PC-9 (cell line): ENCODE results near the gene ILDR1.

Source experiments
- EZH2 ChIP-seq: fragments of 200-600 bp; sonication (generic); IDR thresholded peaks from 2 replicates; pipeline ENCODE4 v1.8.0; 2017; ENCODE audit warnings: antibody characterized with exemption, low read depth
- TF ChIP-seq, protein P1 (sequence below): fragments of 200-600 bp; sonication (generic); conservative IDR thresholded peaks from 2 replicates; pipeline ENCODE4 v1.6.1; 2017; ENCODE audit warnings: mixed run types, antibody characterized with exemption, mild to moderate bottlenecking, moderate library complexity

DNA sequence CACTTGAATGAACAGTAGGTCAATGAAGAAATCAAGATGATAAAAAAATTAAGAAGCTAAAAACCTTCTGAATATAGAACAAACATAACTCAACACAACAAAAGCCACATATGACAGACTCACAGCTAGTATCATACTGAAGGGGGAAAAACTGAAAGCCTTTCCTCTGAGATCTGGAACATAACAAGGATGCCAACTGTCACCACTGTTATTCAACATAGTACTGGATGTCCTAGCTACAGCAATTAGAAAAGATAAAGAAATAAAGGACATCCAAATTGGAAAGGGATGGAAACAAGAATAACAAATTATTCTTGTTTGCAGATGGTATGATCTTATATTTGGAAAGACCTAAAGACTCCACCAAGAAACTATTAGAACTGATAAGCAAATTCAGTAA is 60.8 kb downstream of the ILDR1 start:
- TF ChIP-seq, protein P1, sequence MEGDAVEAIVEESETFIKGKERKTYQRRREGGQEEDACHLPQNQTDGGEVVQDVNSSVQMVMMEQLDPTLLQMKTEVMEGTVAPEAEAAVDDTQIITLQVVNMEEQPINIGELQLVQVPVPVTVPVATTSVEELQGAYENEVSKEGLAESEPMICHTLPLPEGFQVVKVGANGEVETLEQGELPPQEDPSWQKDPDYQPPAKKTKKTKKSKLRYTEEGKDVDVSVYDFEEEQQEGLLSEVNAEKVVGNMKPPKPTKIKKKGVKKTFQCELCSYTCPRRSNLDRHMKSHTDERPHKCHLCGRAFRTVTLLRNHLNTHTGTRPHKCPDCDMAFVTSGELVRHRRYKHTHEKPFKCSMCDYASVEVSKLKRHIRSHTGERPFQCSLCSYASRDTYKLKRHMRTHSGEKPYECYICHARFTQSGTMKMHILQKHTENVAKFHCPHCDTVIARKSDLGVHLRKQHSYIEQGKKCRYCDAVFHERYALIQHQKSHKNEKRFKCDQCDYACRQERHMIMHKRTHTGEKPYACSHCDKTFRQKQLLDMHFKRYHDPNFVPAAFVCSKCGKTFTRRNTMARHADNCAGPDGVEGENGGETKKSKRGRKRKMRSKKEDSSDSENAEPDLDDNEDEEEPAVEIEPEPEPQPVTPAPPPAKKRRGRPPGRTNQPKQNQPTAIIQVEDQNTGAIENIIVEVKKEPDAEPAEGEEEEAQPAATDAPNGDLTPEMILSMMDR, result no peak
- no peak for TF ChIP-seq EZH2
